CD4-positive, alpha-beta T cell treated with Interferon alpha-2 for 1 hour (primary cell): ENCODE results near the gene P4HTM.

ENCODE experiments used
- DNase-seq, 2 donors: peaks; one replicate each; pipeline ENCODE4 v3.0.0-alpha.2; 2020 to 2022

Gene P4HTM

DNA sequence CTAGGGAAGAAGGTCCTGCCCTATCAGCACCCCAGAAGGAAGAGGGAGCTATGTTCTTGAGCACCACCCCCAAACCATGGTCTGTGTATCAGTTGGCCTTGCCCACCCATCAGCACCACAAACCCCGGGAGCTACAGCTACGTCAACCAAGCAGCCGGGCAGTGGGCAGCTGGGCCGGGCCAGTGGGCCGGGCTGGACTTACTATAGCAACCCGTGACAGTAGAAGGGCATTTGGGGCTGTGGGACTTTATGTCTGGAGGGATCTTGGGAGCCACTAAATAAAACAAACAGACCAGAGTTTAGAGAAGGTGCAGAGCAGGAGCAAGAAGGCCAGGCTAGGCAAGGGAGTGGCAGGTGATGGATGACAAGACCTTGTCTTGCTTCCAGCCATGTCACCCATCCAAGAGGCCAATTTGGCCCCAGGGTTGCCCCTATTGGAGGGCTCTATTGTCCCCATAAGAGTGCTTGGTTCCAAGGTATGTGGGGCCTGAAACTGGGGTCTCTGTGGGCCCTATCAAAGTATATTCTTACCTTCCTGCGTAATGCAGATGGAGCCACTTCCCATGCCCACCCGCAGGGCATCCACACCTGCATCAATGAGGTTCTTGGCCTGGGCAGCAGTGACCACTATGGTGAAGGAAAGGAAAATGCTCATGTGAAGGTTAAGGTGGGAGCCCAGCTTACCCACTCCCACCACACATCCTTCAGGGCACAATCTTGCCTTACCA lies 35.9 kb downstream of the P4HTM start:
- DNase-seq = no peak

DNA sequence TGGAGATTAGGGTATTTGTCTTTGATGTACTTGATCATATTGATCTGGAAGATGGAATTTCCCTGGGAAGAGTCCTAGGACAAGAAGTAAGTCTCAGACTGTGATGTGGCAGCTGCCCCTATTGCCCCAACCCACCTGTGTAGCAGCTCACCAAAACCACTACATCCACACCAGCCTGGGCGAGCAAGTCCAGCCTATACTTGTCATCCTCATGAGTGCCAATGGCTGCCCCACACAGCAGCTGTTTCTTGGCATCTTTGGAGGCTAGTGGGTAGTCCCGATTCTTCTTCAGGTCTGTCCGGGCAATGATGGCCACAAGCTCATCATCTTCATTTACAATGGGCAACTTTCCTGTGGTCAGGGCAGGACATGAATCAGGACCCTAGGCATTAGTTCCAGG lies 36.5 kb downstream of the P4HTM start:
- no peak for DNase-seq

DNA sequence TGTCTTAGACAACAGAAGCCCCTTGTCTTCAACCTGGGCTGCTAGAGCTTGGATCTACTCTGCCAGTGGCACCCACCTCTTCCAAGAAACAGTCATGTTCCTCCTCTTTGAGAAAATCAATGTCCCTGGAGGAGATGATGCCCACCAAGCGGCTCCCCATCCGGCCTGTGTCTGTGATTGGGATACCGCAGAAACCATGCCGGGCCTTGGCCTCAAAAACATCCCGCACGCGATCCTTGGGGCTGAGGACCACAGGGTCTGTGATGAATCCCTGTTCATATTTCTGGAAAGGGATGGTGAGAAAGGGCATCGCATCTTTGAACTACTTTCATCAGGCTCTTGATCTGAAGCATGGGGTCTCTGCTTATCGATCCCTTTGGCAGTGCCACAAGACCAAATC lies 37.6 kb downstream of the P4HTM start:
- no peak for DNase-seq

DNA sequence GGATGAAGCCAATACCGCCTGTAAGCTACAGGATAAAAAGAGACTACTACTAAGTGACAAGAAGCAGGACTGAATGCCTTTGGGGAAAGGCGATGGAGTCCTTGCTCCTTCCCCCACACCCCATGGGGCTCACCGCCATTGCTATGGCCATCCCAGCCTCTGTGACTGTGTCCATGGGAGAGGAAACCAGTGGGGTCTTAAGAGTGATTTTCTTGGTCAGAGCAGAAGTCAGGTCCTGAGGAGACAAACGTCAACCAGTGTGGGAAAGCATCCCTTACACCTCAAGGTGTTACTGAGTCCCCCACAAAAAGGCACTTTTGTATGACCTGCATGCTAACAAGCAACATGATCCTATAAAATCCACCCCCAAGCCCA lies 38.2 kb downstream of the P4HTM start:
- DNase-seq = no peak

DNA sequence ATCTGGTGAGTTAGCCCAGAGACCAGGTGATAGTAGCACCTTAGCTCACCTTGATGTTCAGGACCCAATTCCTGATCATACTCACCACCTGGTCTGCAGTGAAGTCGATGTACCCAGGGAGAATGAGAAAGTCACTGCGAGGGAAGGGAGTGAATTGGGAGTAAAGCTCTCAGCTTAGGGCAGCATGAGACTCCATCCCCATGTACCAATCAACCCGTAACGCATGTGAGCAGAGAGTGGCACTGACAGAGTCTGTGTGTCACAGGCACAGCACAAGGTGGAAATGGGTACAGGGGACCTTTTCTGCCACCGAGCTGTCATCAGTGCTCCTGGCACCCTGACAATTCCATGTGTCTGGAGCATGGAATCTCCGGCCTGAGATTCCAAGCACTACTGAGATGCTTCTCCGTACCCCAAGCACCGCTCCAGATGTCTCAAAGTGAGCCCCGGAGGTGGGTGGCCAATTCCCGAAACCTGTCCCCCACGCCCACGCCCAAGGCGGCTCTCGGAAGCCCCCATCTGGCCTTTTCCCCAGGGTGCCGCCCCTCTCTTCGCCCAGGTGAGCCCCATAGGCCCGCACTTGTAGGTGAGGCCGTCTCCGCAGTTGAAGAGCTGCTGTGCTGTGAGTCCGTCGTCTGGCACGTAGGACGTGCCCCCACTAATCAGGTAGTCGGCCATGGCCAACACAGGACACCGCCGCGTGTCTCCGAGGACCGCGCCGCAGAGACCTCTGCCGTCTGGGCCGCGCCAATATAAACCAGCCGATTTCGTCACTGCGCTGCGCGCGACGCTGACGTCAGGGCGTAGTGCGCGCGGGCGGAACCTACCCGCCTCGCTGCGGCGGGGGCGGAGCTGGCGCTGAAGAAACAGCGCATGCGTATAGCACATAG lies 38.9 kb downstream of the P4HTM start, which contains the start of gene IMPDH2:
TSS of gene IMPDH2 (minus strand) at position 726 of the 890 bp plus-strand sequence. CDS start at position 678, 48 bp downstream.
- DNase-seq = peak; percentile 95 to 97

DNA sequence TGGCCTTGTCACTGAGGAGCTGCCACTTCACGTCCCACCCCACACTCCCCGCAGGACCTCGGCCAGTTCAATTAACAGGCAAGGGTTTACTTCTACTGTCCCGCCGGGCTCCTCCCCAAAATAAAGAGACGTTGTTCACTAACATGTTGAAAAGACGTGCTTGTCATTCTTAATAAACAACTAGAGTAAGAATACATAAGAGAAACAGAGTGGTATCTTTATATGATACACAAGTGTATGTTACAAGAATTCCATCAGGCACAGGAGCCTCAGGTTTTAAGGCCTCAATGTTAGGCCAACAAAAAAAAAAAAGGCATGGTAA lies 39.5 kb downstream of the P4HTM start:
- no peak for DNase-seq

DNA sequence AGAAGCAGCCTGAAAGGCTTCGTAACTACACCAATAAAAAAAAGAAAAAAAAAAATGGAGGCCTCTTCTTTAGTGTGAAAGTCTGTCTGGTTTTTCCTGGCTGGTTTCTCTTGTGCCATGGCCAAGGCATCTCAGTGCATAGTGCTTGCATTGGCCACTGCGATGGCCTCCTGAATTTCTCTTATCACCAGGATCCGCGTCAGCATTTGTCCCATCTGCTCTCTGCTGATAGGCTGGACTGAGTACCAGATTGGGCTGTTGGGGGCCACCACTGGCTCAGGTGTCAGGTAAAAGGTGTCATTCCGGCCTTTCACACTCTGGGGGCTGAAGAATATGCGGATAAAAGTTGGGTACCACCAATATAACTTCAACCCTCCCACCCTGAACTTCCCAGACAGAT lies 40.3 kb downstream of the P4HTM start:
- DNase-seq = no peak

DNA sequence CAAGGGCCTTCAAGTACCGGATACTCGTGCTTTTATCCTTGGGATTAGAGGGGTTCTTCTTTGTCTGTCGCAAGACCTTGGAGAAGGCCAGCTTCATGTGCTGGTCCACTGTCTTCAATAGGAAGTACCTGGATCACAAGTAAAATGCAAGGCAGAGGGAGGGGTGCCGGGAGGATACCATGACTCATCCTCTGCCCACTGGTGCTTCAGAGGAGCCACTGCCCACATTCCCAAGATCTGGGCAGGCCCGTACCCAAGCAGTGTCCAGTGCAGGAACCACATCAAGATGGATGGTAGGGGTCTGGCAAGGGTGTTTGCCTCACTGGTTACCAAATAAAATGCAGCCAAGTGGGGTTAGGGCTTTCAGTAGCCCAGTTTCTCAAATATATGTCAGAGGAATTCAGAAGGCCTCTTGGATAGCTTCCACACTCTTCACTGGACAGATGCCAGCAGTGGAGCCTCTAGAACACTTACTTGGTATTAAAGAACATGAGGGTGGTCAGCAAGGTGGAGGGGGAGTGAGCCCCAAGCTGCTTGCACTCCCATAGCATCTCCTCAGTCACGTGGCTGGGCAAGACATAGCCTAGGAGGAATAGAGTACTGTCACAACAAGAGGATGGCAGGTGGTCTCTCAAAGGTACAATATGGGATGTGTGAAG lies 42.7 kb downstream of the P4HTM start:
- no peak for DNase-seq

DNA sequence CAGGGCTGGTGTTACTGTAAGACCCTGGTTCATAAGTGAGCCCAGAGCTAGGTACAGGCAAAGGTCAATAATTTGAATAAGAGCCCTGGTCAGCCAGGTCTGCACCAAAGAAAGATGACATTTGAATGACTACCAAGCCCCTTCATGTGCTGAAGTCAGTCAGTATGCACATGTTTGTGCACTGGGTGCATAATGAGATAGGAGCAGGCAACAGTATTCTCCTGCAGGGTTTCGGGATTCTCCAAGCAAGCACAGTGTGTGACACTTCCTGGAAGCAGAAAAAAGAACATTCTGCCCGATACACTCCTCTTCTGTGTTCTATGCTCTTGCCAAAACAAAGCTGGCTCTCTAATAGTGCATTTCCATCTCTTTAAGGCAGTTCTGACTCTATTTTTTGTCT lies 44.6 kb downstream of the P4HTM start:
- no peak for DNase-seq

DNA sequence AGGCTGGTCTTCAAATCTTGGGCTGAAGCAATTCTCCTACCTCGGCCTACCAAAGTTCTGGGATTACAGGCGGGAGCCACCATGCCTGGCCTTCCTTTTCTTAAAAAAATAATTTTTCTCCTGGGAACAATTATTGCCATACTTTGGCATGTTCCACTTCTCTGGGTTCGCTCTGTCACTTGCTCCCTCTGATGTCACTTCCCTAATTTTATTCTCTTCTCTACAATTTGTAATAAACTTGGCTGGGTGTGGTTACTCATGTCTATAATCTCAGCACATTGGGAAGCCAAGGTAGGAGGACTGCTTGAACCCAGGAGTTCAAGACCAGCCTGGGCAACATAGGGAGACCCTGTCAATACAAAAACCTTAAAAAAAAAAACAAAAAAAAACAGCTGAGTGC lies 45.2 kb downstream of the P4HTM start:
- no peak for DNase-seq

DNA sequence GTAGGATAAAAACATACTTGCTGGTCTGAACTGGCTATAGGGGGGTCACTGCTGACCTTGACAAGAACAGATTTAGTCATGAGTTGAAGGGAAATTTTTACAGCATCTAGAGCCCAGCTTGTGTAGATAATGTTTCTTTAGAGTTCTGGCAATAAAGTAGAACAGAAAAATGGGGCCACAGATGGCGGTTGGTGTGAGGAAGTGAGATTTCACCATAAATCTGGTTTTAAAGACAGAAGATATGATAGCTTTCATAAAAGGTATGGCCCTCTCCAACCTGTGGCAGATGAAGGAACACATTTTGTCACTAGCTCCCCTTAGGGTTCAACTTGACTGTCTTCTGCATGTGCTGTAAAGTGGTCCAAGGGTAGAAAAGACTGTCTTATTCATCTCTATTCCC lies 63.5 kb downstream of the P4HTM start:
- no peak for DNase-seq

DNA sequence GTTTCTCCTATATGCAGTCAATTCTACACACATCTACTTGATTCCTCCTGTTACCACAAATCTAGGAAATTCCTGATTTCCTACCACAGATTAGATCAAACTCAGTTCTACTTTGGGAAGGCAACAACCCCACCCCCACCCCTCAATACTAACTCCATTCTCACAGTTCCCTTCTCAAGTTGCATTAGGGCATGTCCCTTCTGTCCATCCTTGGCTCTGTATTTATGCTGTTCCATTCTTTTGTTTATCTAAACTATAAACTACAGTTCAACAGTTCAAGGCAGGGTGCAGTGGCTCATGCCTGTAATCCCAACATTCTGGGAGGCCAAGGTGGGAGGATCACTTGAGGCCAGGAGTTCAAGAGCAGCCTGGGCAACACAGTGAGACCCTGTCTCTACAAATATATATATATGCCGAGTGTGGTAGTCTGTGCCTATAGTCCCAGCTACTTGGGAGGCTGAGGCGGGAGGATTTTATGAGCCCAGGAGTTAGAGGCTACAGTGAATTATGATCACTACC lies 64.4 kb downstream of the P4HTM start:
- no peak for DNase-seq
